Fibroblast of villous mesenchyme (primary cell): Measurements from ENCODE around the gene OSBPL10. TPM values are rescaled to one million over a fixed set of nuclear protein-coding genes. Genes with fewer than 3 reads are reported as not detected.

Source experiments
- DNase-seq: peaks from one replicate; pipeline ENCODE4 v3.0.0-alpha.2; 2010; ENCODE audit warnings: low read depth
- H3K4me3 ChIP-seq: 2 replicates; pipeline ENCODE4 v1.5.1; 2011; ENCODE audit warnings: low read depth, mild to moderate bottlenecking, low read length
- total RNA-seq: library from RNA; depleted of rRNA; stranded (reverse); fragments of >200 nt; gene quantifications from 2 replicates; pipeline ENCODE4 v1.2.3, GENCODE V29; 2012
- TF ChIP-seq, protein P1 (sequence below): IDR thresholded peaks from 2 replicates; pipeline ENCODE4 v1.5.1; 2012; ENCODE audit warnings: low read depth, mild to moderate bottlenecking, low read length; ENCODE audit not compliant: insufficient read depth

The OSBPL10 gene
- total RNA-seq, 1 donor = 7.3 TPM

DNA sequence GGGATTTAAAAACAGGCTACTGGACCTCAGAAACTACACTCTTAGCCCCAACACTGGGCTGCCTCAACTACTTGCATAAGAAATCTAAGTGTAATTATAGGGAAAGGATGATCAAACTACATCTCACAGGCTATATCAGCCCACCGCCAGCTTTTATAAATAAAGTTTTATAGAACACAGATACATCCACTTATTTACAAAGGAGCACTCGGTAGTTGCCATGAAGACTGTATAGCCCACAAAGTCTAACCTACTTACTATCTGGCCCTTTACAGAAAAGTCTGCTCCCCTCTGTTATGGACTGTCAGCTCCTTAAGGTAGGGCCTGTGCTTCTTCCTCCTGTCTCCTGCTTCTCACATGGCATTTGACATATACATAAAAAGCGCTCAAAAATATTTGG lies 9.5 kb downstream of the OSBPL10 start:
- TF ChIP-seq, protein P1, sequence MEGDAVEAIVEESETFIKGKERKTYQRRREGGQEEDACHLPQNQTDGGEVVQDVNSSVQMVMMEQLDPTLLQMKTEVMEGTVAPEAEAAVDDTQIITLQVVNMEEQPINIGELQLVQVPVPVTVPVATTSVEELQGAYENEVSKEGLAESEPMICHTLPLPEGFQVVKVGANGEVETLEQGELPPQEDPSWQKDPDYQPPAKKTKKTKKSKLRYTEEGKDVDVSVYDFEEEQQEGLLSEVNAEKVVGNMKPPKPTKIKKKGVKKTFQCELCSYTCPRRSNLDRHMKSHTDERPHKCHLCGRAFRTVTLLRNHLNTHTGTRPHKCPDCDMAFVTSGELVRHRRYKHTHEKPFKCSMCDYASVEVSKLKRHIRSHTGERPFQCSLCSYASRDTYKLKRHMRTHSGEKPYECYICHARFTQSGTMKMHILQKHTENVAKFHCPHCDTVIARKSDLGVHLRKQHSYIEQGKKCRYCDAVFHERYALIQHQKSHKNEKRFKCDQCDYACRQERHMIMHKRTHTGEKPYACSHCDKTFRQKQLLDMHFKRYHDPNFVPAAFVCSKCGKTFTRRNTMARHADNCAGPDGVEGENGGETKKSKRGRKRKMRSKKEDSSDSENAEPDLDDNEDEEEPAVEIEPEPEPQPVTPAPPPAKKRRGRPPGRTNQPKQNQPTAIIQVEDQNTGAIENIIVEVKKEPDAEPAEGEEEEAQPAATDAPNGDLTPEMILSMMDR = no peak
- H3K4me3 ChIP-seq = no peak overlapping the region
- DNase-seq = no peak

DNA sequence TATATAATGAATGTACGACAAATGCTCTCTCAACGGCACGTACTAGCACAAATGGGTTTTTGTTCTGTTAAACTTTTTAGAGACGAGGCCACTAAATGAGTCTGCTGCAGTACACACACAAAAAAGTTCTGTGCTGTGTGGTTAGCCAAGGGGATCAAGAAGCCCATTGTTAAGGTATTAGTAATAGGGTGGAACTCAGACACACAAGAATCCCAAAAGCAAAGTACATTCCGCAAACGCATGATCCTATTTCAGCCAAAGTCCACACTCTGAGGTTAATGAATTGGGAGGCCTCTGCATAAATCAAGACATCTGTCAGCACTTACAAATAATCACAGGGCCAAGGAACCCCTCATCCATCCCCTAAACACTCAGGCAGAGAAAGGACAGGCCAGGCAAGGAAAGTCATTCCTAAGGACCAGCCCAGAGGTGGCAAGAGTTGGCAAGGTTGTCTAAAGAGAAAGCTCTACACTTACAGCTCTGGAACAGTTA lies 12.1 kb downstream of the OSBPL10 start:
- peak overlapping the region; percentile 15 for H3K4me3 ChIP-seq
- DNase-seq = peak; percentile 98
- TF ChIP-seq, protein P1 = no peak

DNA sequence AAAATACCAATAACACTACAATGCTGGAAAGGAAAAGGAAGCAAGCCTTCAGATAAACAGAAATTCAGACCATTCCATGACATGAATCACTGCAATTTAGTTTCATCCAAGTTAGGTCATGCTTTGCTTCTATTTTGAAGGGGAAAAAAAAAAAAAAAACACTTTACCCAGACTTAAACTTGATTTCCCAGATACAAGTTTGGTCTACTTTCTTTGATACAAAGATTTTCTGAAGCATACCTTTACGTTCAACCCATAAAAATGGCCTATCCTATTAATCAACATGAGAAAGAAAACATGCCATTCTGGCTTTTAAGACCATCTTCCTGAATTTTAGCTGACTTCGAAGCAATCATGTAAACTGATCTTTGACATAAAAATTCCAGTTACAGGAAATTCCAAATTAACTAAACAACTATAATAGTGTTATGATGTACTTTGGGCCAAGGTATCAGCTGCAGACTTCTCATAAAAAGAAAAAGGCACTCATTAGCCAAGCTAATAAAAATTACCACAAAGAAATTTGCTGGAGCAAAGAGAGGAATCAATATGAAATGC lies 12.6 kb downstream of the OSBPL10 start:
- peak; percentile 93 for DNase-seq
- TF ChIP-seq, protein P1 = no peak
- H3K4me3 ChIP-seq = peak overlapping the region; percentile 15

DNA sequence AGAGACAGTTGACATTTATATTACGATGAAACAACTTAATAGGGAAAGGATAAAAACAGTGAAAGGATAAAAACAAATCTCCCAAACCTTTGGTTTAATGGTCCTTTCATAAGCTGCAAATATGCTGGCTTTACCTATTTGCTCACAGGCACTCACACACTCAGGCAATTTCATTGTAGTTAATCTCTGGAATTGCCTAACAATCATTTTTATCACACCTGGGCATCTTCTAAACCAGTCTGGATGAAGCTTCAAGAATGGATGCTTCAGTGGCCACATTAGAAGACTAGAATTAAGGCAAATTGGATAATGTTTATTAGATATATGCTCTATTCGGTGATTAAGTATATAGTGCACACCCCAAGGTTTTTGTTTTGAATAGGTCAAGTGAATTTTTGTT lies 13.5 kb downstream of the OSBPL10 start:
- no peak for DNase-seq
- H3K4me3 ChIP-seq = no peak overlapping the region

DNA sequence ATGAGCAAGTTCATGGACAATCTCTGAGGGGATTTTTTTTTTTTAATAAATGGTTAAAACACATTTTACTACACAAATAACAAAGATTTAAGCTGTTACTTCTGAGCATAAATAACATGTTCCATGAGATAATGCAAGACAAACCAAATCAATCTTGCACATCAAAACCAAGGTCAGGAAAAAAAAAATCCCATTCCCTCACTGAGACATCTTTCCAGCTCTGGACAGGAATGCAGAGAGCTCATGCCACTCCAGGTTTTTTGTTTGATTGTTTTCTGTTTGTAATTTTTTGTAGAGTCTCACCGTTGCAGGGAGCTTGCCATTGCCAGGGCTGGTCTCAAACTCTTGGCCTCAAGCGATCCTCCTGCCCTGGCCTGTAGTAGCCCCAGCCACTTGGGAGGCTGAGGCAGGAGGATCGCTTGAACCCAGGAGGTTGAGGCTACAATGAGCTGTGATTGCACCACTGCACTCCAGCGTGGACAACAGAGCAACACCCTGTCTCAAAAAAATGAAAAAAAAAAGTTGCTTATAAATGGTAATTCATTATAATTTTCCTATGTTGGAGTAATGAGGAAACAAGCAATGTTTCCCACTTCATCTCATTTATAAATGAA lies 14.0 kb downstream of the OSBPL10 start:
- TF ChIP-seq, protein P1 = no peak
- DNase-seq = no peak
- H3K4me3 ChIP-seq = no peak overlapping the region

More for the DNA sequence above, 13.5 kb downstream of the OSBPL10 start:
- TF ChIP-seq, protein P1 = no peak

DNA sequence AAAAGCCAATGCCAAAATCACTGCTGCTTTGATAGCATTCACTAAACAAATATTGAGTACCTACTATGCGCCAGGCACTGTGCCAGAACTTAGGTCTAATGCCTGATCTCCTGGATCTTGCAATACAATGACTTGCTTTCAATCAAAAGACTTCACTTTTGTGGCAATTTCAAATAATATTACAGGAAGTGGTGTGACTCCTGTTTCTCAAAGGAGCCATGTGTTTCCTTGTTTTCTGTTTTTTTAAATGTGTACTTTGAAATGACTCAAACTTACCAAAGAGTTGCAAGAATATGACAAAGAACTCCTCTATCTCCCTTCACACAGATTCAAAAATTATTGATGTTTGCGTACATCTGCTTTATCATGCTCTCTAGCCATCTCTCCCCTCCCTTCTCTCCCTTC lies 18.3 kb downstream of the OSBPL10 start:
- no peak for DNase-seq
- H3K4me3 ChIP-seq = no peak overlapping the region
- TF ChIP-seq, protein P1 = no peak
